NCI-H524 (cell line): ENCODE measurements around the gene SSBP3.

Source experiments
- DNase-seq, 2 experiments: peaks; one replicate each; lab custom pipeline; 2025; lab: John Stamatoyannopoulos, UW

SSBP3 gene

GRCh38 chr1:54176621-54177327 is 229.4 kb downstream of the SSBP3 start:
- no peak for DNase-seq
